NCI-H1105 (cell line): ENCODE data around the gene TXNDC9.
"Not testable (repeated sequence)": the region's sequence is repeated elsewhere in the genome, so short reads cannot be mapped to it uniquely, and the experiment has no call there.

Experiments used
- DNase-seq: peaks from one replicate; lab custom pipeline; 2025; lab: John Stamatoyannopoulos, UW

Gene TXNDC9

DNA sequence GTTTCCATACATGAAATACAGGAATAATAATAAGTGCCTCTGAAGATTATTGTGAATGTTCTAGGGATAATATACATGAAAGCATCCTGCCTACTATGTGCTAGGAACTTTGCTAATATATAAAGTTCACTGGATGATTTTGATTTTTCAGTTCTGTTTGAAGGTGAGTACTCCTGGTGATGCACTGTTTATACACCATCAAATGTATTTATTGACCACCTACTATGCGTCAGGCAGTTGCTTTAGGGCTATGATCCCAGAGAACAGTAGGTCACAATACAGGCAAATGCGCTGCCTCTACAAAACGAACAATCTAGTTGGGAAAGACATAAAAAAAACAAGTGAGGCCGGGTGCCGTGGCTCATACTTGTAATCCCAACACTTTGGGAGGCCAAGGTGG, 10.7 kb downstream of the TXNDC9 start:
- DNase-seq: no peak

GRCh38 chr2:99317873-99318200, 18.3 kb downstream of the TXNDC9 start:
- DNase-seq: not testable (repeated sequence)

GRCh38 chr2:99317161-99317872, 18.8 kb downstream of the TXNDC9 start:
- DNase-seq: no peak

DNA sequence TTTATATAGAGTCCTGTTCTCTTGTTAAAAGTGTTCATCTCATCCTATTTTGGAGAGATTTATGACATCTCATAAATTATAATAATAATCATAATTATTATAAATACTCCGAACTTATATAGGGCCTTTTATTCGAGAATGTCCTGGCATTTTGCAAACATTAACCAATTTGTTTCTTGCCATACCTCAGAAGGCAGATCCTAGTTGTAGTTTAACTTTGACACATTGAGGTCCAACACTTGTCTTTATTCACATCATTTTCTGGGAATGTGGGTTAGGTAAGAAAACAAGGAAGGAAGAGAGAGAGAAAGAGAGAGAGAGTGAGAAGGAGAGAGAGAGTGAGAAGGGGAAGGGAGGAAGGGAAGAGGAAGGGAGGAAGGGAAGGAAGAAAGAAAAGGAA, 35.0 kb downstream of the TXNDC9 start, which contains the start of gene LYG1:
LYG1 (minus strand) TSS at position 101 of the 400 bp plus-strand sequence. CDS start 5,527 bp downstream, outside the sequence.
- not testable (repeated sequence) for DNase-seq

DNA sequence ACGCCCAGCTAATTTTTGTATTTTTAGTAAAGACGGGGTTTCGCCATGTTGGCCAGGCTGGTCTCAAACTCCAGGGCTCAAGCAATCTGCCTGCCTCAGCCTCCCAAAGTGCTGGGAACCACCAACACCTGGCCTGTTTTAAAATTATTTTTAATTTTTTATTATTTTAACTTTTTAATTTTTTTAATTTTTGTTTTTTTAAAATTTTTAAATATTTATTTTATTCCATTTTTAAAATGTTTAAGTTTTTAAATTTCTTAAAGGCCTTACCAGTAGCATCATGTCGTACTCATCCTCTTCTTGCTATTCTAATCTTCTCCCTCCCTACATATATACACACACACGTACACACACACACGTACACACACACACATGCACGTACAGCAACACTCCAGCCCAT, 36.6 kb downstream of the TXNDC9 start:
- DNase-seq: no peak

GRCh38 chr2:99297994-99298393, 38.1 kb downstream of the TXNDC9 start:
- DNase-seq: no peak

DNA sequence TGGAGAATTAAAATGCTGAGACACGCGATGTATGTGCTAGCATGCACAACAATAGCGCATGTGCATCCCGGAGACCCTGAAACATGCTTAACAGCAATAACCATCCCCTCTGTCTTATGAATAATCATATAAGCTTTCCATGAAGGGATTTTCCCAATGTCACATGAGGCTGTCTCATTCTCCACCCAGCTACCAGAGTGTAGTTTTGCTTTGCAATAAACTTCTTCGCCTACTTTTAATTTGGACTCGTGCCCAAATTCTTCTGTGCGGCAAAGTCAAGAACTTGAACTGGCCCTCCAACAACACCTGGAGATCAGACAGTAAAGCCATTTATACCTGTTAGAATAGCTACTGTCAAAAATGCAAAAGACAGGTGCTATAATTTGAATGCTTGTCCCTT, 50.6 kb downstream of the TXNDC9 start:
- no peak for DNase-seq

GRCh38 chr2:99279969-99280695, 56.0 kb downstream of the TXNDC9 start:
- no peak for DNase-seq

DNA sequence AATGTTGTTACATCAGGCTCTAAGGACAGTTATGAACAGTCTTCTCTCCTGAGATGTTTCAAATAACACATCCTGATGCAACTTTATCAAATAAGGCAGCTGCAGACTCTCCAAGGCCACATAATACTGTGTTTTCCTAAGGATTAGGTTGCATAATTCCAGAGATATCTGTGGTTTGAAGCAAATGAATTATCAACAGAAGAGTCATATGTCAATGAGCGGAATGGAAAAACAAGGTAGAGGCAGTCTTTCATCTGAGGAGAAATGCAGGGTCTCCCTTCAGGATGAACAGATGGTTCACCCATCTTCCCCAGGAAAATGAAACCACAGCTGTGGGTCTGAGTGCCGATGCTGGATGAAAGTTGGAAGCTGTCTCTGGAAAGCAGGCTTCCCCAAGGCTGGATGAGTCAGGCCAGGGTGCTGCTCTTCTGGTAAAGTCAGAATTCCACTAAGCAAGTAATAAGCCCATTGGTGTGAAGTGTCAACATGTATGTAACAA, 57.3 kb downstream of the TXNDC9 start:
- DNase-seq: no peak

GRCh38 chr2:99278195-99278765, 57.9 kb downstream of the TXNDC9 start:
- DNase-seq: not testable (repeated sequence)

GRCh38 chr2:99275882-99276281, 60.3 kb downstream of the TXNDC9 start:
- DNase-seq: no peak
